ENCODE measurements around the gene PRTFDC1.

GRCh38 chr10:24917493-24917892 lies 34.9 kb downstream of the PRTFDC1 start:
- TF ChIP-seq CTCF (IDR thresholded peaks at IDR 0.05 in 4 of 5, conservative IDR thresholded peaks at IDR 0.05 in 1 of 5) (no peak), POLR2A (IDR thresholded peaks at IDR 0.05) (no peak)
